SK-N-SH (cell line): ENCODE measurements around the gene DDX39B. TPM values are rescaled to one million over a fixed set of nuclear protein-coding genes. Genes with fewer than 3 reads are reported as not detected.

ENCODE experiments used
- CTCF ChIA-PET: fragments of 300-600, 350-600 bp; formaldehyde crosslinking; extraction: SDS; loops from one replicate; lab custom pipeline; 2021; lab: Yijun Ruan, JAX
- POLR2A ChIA-PET: fragments of 350-600 bp; sonication (Branson Sonifier 250); formaldehyde crosslinking; extraction: SDS; loops from one replicate; lab custom pipeline; 2020; ENCODE audit warnings: antibody characterized with exemption, inconsistent platforms; lab: Yijun Ruan, JAX
- DNase-seq: peaks from one replicate; pipeline ENCODE4 v3.0.0; 2012
- H2AFZ ChIP-seq: fragments of 200-600 bp; sonication (generic); 2 replicates; pipeline ENCODE4 v1.8.1; 2016; ENCODE audit warnings: antibody characterized with exemption, mild to moderate bottlenecking, low read depth
- H3F3A ChIP-seq: fragments of 200-600 bp; sonication (generic); replicated peaks from 2 replicates; pipeline ENCODE3; 2016; ENCODE audit warnings: antibody characterized with exemption, mild to moderate bottlenecking; ENCODE audit not compliant: insufficient read depth
- H3K27ac ChIP-seq, 2 experiments: fragments of 200-500 bp in 1 of 2; fragments of 200-600 bp in 1 of 2; sonication (Bioruptor generic) in 1 of 2; sonication (generic), shearing (Covaris generic) in 1 of 2; 2 replicates each; pipeline versions ENCODE4 v1.5.1 to v1.6.1; 2014 to 2016; ENCODE audit warnings: low read depth in 2 of 2, inconsistent platforms in 1 of 2, low read length in 1 of 2, mild to moderate bottlenecking in 1 of 2, mixed read lengths in 1 of 2
- H3K27me3 ChIP-seq: fragments of 200-600 bp; sonication (generic), shearing (Covaris generic); 2 replicates; pipeline ENCODE4 v1.6.1; 2016; ENCODE audit warnings: mixed run types; ENCODE audit not compliant: insufficient read depth
- H3K36me3 ChIP-seq, 2 experiments: fragments of 200-500 bp in 1 of 2; fragments of 200-600 bp in 1 of 2; sonication (Bioruptor generic) in 1 of 2; sonication (generic) in 1 of 2; replicated peaks in 1 of 2; 2 replicates each; pipeline versions ENCODE3 to v1.5.1; 2014 to 2016; ENCODE audit warnings: low read length in 1 of 2, mild to moderate bottlenecking in 1 of 2; ENCODE audit not compliant: insufficient read depth in 2 of 2, control insufficient read depth in 1 of 2
- H3K4me1 ChIP-seq, 2 experiments: fragments of 200-500 bp in 1 of 2; fragments of 200-600 bp in 1 of 2; sonication (Bioruptor generic) in 1 of 2; sonication (generic), shearing (Covaris generic) in 1 of 2; 2 replicates each; pipeline versions ENCODE4 v1.5.1 to v1.6.1; 2014 to 2016; ENCODE audit warnings: low read depth in 1 of 2, low read length in 1 of 2, mixed run types in 1 of 2; ENCODE audit not compliant: insufficient read depth in 2 of 2, control insufficient read depth in 1 of 2
- H3K4me2 ChIP-seq: fragments of 200-600 bp; sonication (generic), shearing (Covaris generic); 2 replicates; pipeline ENCODE4 v1.6.1; 2017; ENCODE audit warnings: mixed run types
- H3K4me3 ChIP-seq, 2 experiments: fragments of 200-500 bp in 1 of 2; fragments of 200-600 bp in 1 of 2; sonication (Bioruptor generic) in 1 of 2; sonication (generic), shearing (Covaris generic) in 1 of 2; 2 replicates each; pipeline versions ENCODE4 v1.5.1 to v1.8.1; 2014 to 2016; ENCODE audit warnings: low read depth in 2 of 2, inconsistent platforms in 1 of 2, low read length in 1 of 2, mild to moderate bottlenecking in 1 of 2, mixed read lengths in 1 of 2, moderate library complexity in 1 of 2
- H3K79me2 ChIP-seq: fragments of 200-600 bp; sonication (generic); 2 replicates; pipeline ENCODE4 v1.8.1; 2017; ENCODE audit warnings: mild to moderate bottlenecking; ENCODE audit not compliant: insufficient read depth
- H3K9ac ChIP-seq: fragments of 200-600 bp; sonication (generic); 2 replicates; pipeline ENCODE4 v1.6.1; 2017; ENCODE audit warnings: mixed run types
- H3K9me2 ChIP-seq: fragments of 200-600 bp; sonication (generic); 2 replicates; pipeline ENCODE4 v1.6.1; 2017; ENCODE audit warnings: mixed run types
- H3K9me3 ChIP-seq: fragments of 200-600 bp; sonication (generic); 2 replicates; pipeline ENCODE4 v1.6.1; 2017; ENCODE audit warnings: mixed run types, mild to moderate bottlenecking, moderate library complexity
- H4K20me1 ChIP-seq: fragments of 200-600 bp; sonication (generic); 2 replicates; pipeline ENCODE4 v1.6.1; 2017; ENCODE audit warnings: mild to moderate bottlenecking, mixed run types; ENCODE audit not compliant: insufficient read depth
- FOXJ3 ChIP-seq: sonication (generic); formaldehyde crosslinking; IDR thresholded peaks from 2 replicates; pipeline ENCODE4 v1.5.1; 2020; ENCODE audit warnings: mild to moderate bottlenecking, missing genetic modification reagents
- GATA2 ChIP-seq: sonication (generic); formaldehyde crosslinking; IDR thresholded peaks from 2 replicates; pipeline ENCODE4 v1.5.0; 2020; ENCODE audit warnings: mild to moderate bottlenecking, missing genetic modification reagents
- JUND ChIP-seq: IDR thresholded peaks from 2 replicates; pipeline ENCODE4 v1.4.0; 2012
- MXI1 ChIP-seq: IDR thresholded peaks from 2 replicates; pipeline ENCODE4 v1.6.1; 2012; ENCODE audit warnings: mild to moderate bottlenecking, low read depth, low read length, improper control_type of control experiment
- RCOR1 ChIP-seq: fragments of 150-350 bp; IDR thresholded peaks from 2 replicates; pipeline ENCODE4 v1.6.1; 2017; ENCODE audit warnings: antibody characterized with exemption, low read length
- SIN3A ChIP-seq: IDR thresholded peaks from 2 replicates; pipeline ENCODE4 v1.6.1; 2012; ENCODE audit warnings: low read depth, mild to moderate bottlenecking, low read length, moderate library complexity, borderline replicate concordance
- TAF1 ChIP-seq: IDR thresholded peaks from 2 replicates; pipeline ENCODE4 v1.6.1; 2012; ENCODE audit warnings: low read depth, mild to moderate bottlenecking, low read length, moderate library complexity, borderline replicate concordance
- TCF12 ChIP-seq: IDR thresholded peaks from 2 replicates; pipeline ENCODE4 v1.4.0; 2012
- WGBS: methylation state at CpG from one replicate; pipeline ENCODE4 v1.1.6; 2017; ENCODE audit warnings: low lambda C conversion rate; 5-methylcytosine and 5-hydroxymethylcytosine counted together
- polyA plus RNA-seq, 3 experiments: library from polyadenylated mRNA; depleted of rRNA; stranded (reverse); fragments of >200 nt; gene quantifications; 2 replicates each; pipeline ENCODE4 v1.2.3, GENCODE V29; 2012
- TF ChIP-seq, protein P1 (sequence below): IDR thresholded peaks from 2 replicates; pipeline ENCODE4 v1.4.0; 2012; ENCODE audit warnings: low read depth, borderline replicate concordance
- TF ChIP-seq, protein P2 (sequence below): fragments of 150-350 bp; IDR thresholded peaks from 2 replicates; pipeline ENCODE4 v1.6.1; 2017; ENCODE audit warnings: antibody characterized with exemption, low read length, low read depth, borderline replicate concordance

The DDX39B gene
- polyA plus RNA-seq, 1 of the 3 experiments (the other 2 are of a cell fraction), result 502 TPM

DNA sequence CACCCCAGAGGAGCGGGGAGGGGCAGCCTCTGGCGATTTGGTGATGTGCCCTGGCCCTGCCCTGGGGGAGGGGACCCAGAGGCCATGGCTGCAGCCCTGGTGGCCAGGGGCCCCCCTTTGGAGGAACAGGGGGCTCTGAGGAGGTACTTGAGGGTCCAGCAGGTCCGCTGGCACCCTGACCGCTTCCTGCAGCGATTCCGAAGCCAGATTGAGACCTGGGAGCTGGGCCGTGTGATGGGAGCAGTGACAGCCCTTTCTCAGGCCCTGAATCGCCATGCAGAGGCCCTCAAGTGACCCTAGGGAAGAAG, 16.5 kb upstream of the DDX39B start:
- Histone ChIP-seq H3K36me3 (peaks cover 26 to 31% of the 10 kb centered on the region in 2 experiments), H4K20me1 (no peaks in the 10 kb centered on the region), H3K4me1 (peaks cover 0 to 20% of the 10 kb centered on the region in 2 experiments; a peak in 3 of 4 replicates), H2AFZ (no peak overlapping the region), H3F3A (peaks cover 27% of the 10 kb centered on the region), H3K9me2 (no peaks in the 10 kb centered on the region), H3K79me2 (peaks cover 23% of the 10 kb centered on the region; the same call in 1 of the 2 replicates), H3K9me3 (no peaks in the 10 kb centered on the region), H3K4me3 (no peak overlapping the region), H3K27ac (no peak overlapping the region), H3K4me2 (no peak overlapping the region), H3K27me3 (no peaks in the 10 kb centered on the region), H3K9ac (no peak overlapping the region)
- TF ChIP-seq SIN3A (no peak), TAF1 (no peak), RCOR1 (no peak), TCF12 (no peak), GATA2 (no peak), FOXJ3 (CRISPR knock-in tag) (no peak), MXI1 (no peak), JUND (no peak)
- TF ChIP-seq, protein P1, sequence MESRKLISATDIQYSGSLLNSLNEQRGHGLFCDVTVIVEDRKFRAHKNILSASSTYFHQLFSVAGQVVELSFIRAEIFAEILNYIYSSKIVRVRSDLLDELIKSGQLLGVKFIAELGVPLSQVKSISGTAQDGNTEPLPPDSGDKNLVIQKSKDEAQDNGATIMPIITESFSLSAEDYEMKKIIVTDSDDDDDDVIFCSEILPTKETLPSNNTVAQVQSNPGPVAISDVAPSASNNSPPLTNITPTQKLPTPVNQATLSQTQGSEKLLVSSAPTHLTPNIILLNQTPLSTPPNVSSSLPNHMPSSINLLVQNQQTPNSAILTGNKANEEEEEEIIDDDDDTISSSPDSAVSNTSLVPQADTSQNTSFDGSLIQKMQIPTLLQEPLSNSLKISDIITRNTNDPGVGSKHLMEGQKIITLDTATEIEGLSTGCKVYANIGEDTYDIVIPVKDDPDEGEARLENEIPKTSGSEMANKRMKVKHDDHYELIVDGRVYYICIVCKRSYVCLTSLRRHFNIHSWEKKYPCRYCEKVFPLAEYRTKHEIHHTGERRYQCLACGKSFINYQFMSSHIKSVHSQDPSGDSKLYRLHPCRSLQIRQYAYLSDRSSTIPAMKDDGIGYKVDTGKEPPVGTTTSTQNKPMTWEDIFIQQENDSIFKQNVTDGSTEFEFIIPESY, result no peak
- WGBS, result 96% methylated on average over 3 of the region's 8 CpGs
- ChIA-PET POLR2A (no interaction called here), CTCF (interaction anchor here (1.0 to 5.7 kb wide), 4 partner anchors 10 to 40 kb away, joined by 3 to 29 read pairs (median 4); partner anchors contain the start of genes ATP6V1G2 and LTB)
- DNase-seq, result no peak

DNA sequence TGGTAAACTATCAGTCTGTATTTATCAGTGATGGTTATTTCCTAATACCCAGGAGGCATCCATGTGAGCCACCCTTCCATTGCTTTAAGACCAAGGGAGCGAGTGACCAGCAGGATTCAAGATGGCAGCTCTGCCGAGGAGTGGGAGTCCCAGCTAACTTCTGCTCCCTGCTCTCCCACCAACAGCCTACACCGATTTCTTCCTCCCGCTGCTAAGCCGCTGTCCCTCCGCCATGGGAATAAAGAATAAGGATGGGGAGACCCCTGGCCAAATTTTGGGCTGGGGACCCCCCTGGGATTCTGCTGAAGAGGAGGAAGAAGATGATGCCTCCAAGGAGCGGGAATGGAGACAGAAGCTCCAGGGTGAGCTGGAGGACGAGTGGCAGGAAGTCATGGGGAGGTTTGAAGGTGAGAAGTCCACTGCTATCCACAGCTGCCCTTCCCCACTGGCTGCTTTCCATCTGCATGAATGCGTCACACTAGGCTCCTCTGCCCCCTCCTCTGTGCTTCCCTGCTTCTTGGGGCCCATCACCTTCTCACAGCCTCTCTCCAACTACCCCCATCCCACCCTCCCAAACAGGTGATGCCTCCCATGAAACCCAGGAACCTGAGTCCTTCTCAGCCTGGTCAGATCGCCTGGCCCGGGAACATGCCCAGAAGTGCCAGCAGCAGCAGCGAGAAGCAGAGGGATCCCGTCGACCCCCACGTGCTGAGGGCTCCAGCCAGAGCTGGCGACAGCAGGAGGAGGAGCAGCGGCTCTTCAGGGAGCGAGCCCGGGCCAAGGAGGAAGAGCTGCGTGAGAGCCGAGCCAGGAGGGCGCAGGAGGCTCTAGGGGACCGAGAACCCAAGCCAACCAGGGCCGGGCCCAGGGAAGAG, 15.9 kb upstream of the DDX39B start:
- ChIA-PET POLR2A (no interaction called here), CTCF (interaction anchor here (1.4 to 5.7 kb wide), 3 partner anchors 9 to 23 kb away, joined by 3 to 29 read pairs (median 6); partner anchors contain the start of genes ATP6V1G2 and LTB)
- Histone ChIP-seq H3K9me3 (no peaks in the 10 kb centered on the region), H3K27me3 (no peaks in the 10 kb centered on the region), H3F3A (peaks cover 21% of the 10 kb centered on the region), H3K4me3 (no peak overlapping the region), H3K4me2 (no peak overlapping the region), H3K9me2 (no peaks in the 10 kb centered on the region), H3K27ac (no peak overlapping the region), H2AFZ (no peak overlapping the region)
- 89% methylated on average over 22 of the region's 24 CpGs for WGBS
- TF ChIP-seq, protein P2, sequence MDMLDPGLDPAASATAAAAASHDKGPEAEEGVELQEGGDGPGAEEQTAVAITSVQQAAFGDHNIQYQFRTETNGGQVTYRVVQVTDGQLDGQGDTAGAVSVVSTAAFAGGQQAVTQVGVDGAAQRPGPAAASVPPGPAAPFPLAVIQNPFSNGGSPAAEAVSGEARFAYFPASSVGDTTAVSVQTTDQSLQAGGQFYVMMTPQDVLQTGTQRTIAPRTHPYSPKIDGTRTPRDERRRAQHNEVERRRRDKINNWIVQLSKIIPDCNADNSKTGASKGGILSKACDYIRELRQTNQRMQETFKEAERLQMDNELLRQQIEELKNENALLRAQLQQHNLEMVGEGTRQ, result no peak
- TF ChIP-seq, all 33 proteins: peak for 0
- no peak for DNase-seq
- Histone ChIP-seq H3K9ac (no peak overlapping the region), H4K20me1 (no peaks in the 10 kb centered on the region), H3K4me1 (peaks cover 0 to 17% of the 10 kb centered on the region in 2 experiments; a peak in 2 of 4 replicates), H3K79me2 (peaks cover 25% of the 10 kb centered on the region; the same call in 1 of the 2 replicates), H3K36me3 (peaks cover 30 to 34% of the 10 kb centered on the region in 2 experiments)
